ENCODE measurements around the gene ANKRD36.
"Not testable (repeated sequence)": the region's sequence is repeated elsewhere in the genome, so short reads cannot be mapped to it uniquely, and the experiment has no call there.

ANKRD36 gene

GRCh38 chr2:97113050-97113881, at the start of gene ANKRD36:
TSS of gene ANKRD36 (plus strand) at chr2:97113153. CDS start at chr2:97113740, 587 bp downstream.
- intact Hi-C loops (cut with DNase I): not testable (repeated sequence)
- peak; percentile 80 to 96 (median 90) for DNase-seq

DNA sequence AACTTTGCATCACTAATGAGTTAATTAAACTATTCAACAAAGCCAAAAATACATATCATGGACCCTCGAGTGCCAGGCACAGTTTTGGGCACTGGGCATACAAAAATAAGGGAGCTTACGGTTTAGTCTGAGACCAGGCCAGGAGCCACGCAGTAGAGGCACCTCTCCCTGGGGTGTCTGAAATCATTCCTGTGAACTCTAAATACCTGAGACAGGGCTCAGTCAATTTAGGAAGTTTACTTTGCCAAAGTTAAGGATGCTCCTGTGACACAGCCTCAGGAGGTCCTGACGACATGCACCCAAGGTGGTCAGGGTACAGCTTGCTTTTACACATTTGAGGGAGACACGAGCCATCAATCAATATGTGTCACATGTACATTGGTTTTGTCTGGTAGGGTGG, 46.9 kb upstream of the ANKRD36 start:
- DNase-seq; intact Hi-C loops (cut with DNase I): not testable (repeated sequence)

- DNase-seq: no peak
- intact Hi-C loops (cut with DNase I): no loop called here
These were observed 45.5 kb upstream of the ANKRD36 start for GRCh38 chr2:97067279-97068004.

GRCh38 chr2:97068074-97068473, 44.9 kb upstream of the ANKRD36 start:
- intact Hi-C loops (cut with DNase I): no loop called here
- no peak for DNase-seq

GRCh38 chr2:97068722-97069121, 44.2 kb upstream of the ANKRD36 start:
- intact Hi-C loops (cut with DNase I); DNase-seq: not testable (repeated sequence)

DNA sequence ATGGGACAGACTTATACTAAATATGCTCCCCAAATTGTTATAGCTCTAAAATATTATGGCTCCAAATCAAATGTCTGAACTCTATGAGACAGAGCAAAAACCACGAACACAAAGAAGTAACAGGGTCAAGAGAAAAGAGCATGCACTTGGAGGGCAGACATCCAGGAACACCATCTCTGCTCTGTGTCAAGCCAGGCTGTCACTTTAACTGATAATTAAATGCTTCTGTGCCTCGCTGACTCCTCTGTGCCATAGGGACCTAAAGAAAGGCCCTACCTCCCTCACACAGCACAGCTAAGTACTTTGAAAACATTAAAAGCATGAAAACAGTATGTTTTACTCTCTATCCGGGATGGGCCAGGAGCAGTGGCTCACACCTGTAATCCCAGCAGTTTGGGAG, 42.0 kb upstream of the ANKRD36 start:
- DNase-seq; intact Hi-C loops (cut with DNase I): not testable (repeated sequence)

GRCh38 chr2:97077213-97077612, 35.7 kb upstream of the ANKRD36 start:
- intact Hi-C loops (cut with DNase I); DNase-seq: not testable (repeated sequence)

DNA sequence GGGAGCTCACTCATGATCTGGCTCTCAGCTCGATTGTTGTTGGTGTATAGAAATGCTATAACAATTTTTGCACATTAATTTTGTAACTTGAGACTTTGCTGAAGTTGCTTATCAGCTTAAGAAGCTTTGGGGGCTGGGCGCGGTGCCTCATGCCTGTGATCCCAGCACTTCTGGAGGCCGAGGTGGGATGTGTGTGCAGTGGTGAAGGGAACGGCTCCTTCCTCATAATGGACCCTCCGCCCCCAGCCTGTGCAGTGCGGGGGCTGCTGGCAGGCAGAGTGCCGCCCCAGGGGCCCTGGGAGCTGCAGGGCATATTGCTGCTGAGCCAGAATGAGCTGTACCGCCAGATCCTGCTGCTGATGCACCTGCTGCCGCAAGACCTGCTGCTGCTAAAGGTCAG, 32.1 kb upstream of the ANKRD36 start:
- DNase-seq; intact Hi-C loops (cut with DNase I): not testable (repeated sequence)

DNA sequence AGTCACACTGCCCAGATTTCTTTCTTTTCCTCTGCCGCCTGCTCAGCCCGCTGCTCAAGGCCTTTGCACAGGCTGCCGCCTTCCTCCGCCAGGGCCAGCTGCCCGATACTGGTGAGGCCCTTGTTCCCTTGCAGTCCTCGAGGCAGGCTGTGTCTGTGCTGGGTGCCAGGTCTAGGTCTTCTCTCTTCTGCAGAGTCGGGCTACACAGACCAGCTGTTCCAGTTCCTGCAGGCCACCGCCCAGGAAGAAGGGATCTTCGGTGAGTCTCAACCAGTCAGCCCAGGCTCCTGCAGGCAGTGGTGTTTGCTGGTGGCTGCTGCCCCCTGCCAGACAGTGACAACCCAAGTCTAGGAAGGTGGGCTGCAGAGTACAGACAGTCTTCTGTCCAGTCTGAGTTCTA, 30.7 kb upstream of the ANKRD36 start:
- intact Hi-C loops (cut with DNase I): not testable (repeated sequence)
- peak in 1 of 42 donors; percentile 10 for DNase-seq

DNA sequence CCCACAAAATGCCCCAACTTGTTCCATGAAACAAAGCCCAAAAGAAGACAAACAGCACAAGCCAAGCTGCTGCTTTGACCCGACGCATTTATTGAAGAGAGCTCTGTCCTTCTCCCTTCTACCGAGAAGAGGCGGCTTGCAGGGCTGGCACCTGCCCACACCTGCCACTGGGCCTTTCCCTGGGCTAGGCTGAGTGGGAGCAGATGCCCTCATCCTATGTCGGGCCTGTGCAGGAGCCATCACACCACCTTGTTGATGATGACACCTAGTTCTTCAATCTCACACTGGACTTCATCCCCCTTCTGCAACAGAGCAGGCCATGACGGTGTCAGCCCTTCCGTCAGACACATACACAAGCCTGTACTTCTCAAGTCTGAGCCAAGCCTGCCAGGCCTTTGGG, 29.4 kb upstream of the ANKRD36 start:
- intact Hi-C loops (cut with DNase I); DNase-seq: not testable (repeated sequence)

- intact Hi-C loops (cut with DNase I); DNase-seq: not testable (repeated sequence)
These were observed 27.9 kb upstream of the ANKRD36 start for GRCh38 chr2:97085093-97085492.

DNA sequence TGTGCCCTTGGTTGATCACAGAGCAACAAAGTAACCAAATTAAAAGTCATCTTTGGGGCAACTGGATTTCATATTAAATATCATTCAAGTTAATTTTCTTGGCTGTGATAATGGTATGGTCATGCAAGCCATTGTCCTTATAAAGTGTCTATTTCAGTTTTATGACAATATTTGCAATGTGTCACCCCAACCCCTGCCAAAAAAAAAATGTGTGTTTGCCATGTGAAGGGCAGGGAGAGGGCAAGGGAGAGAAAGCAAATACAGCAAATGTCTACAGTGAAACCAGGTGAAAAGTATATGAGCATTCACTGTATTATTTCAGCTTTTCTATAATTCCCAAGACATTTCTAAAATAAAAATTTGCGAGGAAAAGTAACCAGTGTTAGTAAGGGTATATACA, 24.2 kb upstream of the ANKRD36 start:
- DNase-seq; intact Hi-C loops (cut with DNase I): not testable (repeated sequence)

DNA sequence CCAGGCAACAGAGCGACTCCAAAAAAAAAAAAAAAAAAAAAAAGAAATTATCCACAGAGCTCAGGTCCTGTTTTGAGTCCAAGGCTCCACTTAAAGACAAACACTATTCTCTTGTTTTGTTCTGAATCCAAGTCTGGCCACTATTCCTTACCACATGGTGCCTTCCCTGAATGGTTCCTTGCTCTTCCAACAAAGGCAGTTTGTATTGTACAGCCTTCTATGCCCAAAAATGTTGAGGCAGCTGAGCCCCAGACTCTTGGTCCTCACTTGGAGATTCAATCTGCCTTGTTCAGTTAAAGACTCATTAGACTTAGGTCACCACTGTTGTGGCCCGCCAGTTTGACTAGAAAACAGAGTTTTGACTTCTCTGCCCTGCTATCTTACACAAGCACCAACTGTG, 20.0 kb upstream of the ANKRD36 start:
- peak in 1 of 42 donors; percentile 15 for DNase-seq
- intact Hi-C loops (cut with DNase I): not testable (repeated sequence)

DNA sequence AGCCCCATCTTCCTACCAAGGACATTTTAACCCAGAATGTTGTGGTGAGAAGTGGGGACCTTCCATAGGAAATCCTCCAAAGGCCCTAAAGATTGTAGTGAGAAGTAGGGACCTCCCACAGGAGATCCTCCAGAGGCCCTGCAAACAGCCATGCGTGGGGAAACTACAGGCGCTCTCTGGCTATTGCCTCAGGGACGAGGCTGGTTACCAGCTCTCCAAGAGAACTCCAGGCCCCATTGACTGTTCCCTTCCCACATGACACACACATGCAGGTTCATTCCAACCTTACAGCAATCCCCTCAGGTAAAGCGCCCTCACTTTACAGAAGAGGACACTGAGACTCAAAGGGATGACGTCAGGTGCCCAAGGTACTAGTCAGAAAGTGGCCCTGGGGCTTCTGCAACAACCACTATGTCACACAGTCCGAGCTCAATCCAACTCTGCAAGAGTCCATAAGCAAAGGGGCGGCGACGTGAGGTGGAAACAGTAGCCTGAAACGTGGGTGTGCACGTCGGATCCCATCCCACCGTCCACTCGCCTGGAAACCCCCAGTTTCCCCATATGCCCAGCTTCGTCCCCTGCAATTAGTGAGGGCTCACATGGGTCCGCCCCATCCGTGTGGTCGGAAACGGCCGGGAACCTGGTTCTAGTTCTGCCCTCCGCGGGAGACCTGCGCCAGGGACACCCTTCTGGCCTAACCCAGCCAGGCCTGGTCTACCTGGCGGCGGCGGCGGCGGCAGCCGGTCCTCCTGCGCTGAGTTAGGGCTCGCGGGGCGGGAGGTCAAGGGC, 18.8 kb upstream of the ANKRD36 start:
- DNase-seq; intact Hi-C loops (cut with DNase I): not testable (repeated sequence)

GRCh38 chr2:97094772-97095611, 18.0 kb upstream of the ANKRD36 start, which contains the start of gene FAHD2B:
TSS of gene FAHD2B (minus strand) at chr2:97094882. CDS start at chr2:97091706, 3,176 bp downstream.
- DNase-seq: peak; percentile 80 to 95 (median 91)
- intact Hi-C loops (cut with DNase I): not testable (repeated sequence)

DNA sequence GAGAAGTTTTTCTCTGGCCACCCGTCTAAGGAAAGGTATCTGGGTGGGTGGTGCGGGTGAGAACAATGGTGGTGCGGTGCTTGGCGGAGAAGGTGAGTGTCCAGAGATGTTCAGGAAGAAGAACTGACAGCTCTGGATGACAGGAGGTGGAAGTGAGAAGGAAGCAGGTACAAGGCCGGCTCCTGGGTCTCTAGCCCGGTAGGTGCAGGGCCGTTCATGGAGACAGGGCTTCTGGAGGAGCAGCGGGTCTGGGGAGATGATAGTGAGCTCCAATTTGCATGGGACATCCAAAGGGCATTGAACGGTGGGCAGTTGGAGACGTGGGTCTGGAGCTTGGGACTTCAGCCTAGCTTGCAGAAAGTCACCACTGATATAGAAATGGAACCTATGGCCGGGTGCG, 17.3 kb upstream of the ANKRD36 start:
- intact Hi-C loops (cut with DNase I): no loop called here
- DNase-seq: no peak

GRCh38 chr2:97098786-97099372, 14.1 kb upstream of the ANKRD36 start:
- intact Hi-C loops (cut with DNase I); DNase-seq: not testable (repeated sequence)

GRCh38 chr2:97106878-97107277, 6.1 kb upstream of the ANKRD36 start:
- DNase-seq; intact Hi-C loops (cut with DNase I): not testable (repeated sequence)

Measured in head of caudate nucleus (tissue), 42 donors.